HPDE6-E6E7 (cell line): ENCODE data around the gene INO80C.

Experiments
- DNase-seq: peaks from one replicate; pipeline ENCODE4 v3.0.0; 2011; ENCODE audit warnings: missing footprints; ENCODE audit errors: extremely low spot score

INO80C gene

GRCh38 chr18:35513181-35513936, 15.6 kb upstream of the INO80C start:
- DNase-seq: peak; percentile 65

DNA sequence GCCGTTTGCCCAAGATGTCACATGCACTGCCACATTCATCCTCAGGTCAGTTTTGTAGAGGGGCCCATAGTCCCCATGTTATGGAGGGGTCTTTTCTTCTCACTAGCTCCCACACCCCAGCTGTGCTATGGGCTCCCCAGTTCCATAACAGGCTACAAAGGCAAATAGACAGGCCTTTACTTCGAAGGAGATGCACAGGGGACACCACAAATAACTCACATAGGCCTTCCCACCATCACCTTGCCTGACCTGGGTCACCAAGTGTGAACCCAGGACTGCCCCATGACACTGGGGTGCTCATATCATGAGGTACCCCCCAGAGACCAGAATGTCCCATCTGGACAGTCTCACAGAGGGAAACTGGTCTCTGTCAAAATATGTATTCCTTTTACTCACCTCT, 15.0 kb upstream of the INO80C start:
- DNase-seq: no peak

GRCh38 chr18:35511833-35512232, 14.1 kb upstream of the INO80C start:
- DNase-seq: no peak

DNA sequence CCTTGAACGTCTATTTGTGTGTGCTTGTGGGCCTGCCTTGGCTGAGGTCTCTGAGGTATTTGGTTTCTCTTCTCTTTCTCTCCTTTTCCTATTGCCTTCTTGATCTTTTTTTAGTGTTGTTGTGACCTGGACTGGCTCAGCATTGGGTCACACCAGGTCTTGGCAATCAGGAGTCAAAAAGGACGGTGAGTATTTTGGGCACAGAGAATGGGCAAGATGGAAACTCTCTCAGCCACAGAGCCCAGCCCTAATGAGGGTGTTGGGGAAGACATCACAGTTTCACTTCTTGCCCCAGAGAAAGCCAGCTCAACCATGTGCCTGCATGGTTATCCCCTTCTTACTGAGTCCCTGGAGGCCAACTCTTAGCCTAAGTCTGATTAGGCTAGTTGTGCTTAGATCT, 13.7 kb upstream of the INO80C start:
- DNase-seq: no peak

- no peak for DNase-seq
Measured at GRCh38 chr18:35510076-35510651, 12.4 kb upstream of the INO80C start.

DNA sequence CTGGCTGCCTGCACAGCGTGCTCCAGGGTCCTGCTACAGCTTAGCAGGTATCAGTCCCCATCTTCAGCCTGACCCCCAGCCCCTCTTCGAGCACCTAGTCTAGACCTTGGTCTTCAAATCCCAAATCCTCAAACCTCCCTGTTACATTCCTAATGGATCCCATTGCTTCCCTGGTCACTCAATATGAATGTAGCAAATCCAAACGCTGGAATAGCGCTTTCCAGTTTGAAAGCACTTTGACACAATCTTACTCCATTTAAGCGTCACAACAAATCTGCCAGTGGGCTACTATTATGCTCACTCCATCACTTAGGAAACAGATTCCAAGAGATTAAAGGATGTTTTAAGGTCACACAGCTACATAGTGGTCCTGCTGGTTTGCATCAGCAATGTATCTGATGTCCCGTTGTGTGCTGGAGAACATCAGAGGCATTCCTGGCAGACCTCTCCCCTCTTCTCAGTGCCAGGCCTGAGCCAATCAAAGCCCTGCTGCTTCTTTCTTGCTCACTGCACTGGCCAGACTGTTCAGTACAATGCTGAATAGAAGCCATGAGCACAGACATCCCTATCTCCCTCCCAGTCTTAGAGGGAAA, 11.1 kb upstream of the INO80C start:
- no peak for DNase-seq

- no peak for DNase-seq
Measured at GRCh38 chr18:35508030-35508429, 10.3 kb upstream of the INO80C start.

DNA sequence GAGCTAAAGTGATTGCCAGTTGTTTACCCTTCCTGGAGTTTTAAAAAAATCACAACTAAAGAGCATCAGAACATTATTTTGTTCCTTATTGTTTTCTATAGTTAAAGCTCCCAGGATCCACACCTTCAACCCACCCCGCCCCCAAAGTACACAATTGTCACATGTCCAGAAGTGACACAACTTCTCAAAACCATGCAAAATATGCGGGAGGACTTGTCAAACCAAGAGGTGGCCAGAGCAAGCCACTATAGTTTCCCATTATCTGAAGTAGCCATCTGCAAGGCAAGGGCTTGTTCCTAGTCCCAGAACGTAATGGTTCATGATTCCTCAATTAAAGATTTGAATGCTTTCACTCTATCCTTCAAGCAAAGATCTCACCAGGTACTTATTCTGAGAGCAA, 9.9 kb upstream of the INO80C start:
- DNase-seq: no peak

GRCh38 chr18:35507192-35507591, 9.4 kb upstream of the INO80C start:
- DNase-seq: no peak

GRCh38 chr18:35506024-35506712, 8.4 kb upstream of the INO80C start:
- DNase-seq: no peak

DNA sequence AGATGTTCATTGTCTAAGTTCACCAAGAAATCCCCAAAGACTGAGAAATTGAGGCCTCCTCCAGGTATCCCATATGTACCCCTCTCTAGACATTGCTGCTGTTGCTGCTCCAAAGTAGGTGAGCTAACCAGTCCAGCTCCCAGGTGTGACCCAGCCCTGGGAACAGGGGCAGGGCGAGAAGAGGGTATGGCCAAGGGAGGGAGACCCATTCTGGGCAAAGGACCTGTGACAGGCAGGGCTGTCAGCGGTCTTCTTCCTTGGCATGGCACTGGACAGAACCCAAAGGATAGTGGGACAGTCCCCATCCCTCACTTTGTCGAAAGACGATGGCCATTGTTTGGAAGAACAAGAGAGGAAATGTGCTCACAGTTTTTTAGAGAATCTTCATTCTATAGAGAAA, 7.2 kb upstream of the INO80C start:
- no peak for DNase-seq

DNA sequence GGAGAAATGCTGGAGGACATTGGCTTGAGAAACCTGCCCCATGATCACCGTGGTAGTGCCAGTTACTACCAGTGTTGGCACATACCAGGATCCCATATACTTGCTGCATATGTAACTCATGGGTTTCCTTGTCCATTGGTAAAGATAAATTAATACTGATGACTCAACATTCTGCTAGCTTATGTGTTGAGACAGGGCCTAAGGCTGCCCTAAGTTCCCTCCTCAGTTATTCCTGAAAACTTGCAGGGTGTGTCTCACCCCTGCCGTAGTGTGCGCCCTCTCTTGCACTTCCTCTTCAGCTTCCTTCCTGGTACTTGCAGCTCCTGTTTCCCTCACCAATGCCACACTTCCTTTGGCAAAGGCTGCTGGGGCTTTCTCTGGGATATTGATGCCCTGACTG, 4.3 kb upstream of the INO80C start:
- DNase-seq: peak; percentile 63

DNA sequence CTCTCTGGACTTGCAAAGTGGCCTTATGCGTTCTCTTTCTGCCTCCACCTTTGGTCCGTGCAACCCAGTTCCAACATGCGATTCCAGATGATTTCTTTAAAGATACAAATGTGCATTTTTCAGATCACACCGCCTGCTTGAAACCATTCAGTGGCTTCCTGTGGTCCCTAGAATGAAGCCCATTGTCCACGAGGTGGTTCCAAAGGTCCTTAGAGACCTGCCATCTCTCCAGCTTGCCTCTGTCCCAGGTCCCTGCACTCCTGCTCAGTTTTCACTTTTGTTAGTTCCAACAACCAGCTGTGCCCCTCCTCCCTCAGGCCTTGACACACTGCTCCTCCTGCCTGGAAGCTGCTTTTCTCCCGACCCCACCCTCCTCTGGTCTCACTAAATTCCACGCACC, 3.6 kb upstream of the INO80C start:
- DNase-seq: no peak

DNA sequence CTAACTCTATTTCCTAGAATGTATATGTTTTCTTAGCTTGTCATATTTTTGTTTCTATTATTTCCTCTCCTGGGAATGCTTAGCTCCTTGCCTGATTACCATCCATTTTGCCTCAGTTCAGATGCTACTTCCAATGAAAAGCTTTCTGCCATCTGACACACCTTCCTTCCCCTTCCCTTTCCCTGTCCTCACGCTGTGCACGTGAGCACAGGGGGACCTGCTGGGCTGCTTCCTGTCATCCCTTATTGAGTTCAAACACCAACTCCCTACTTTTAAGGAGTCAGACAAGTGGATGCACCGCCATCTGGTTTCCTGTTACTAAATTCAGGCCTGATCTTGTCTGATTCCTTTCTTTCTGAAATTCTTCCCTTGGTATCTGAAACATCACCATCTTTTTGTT, 2.4 kb upstream of the INO80C start:
- DNase-seq: no peak

GRCh38 chr18:35497027-35497369, 762 bp downstream of the INO80C start:
- no peak for DNase-seq

DNA sequence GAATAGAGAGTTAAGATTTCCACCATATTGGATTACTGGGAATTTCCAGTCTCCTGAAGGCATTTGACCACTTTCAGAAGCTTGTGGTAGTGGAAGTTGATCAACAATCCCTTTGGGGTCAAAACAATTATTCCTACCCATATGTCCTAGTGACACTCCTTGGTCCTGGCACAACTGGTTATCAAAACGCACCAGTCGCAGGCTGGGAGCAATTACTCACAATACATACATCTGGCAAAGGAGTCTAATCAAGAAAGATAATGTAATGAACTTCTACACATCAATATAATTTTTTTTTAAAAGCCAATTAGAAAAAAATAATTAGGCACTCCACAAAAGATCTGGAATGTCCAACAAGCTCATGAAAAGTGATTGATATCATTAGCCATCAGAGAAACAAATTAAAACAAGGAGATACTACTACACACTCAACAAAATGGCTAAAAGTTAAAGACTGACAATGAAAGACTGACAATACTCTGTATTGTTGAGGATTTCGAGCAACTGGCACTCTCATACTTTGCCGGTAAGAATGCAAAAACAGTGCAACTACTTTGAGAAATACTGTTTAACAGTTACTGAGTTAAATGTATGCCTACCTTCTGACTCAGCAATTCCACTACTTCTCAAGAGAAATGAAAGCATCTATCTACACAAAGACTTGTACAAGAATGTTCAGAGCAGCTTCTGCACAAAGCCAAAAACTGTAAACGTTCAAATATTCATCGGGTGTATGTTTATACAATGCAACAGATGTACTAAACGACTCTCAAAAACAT, 2.0 kb downstream of the INO80C start:
- no peak for DNase-seq

- DNase-seq: no peak
Measured at GRCh38 chr18:35494251-35495220, 3.2 kb downstream of the INO80C start.

GRCh38 chr18:35491700-35492077, 6.1 kb downstream of the INO80C start:
- no peak for DNase-seq

DNA sequence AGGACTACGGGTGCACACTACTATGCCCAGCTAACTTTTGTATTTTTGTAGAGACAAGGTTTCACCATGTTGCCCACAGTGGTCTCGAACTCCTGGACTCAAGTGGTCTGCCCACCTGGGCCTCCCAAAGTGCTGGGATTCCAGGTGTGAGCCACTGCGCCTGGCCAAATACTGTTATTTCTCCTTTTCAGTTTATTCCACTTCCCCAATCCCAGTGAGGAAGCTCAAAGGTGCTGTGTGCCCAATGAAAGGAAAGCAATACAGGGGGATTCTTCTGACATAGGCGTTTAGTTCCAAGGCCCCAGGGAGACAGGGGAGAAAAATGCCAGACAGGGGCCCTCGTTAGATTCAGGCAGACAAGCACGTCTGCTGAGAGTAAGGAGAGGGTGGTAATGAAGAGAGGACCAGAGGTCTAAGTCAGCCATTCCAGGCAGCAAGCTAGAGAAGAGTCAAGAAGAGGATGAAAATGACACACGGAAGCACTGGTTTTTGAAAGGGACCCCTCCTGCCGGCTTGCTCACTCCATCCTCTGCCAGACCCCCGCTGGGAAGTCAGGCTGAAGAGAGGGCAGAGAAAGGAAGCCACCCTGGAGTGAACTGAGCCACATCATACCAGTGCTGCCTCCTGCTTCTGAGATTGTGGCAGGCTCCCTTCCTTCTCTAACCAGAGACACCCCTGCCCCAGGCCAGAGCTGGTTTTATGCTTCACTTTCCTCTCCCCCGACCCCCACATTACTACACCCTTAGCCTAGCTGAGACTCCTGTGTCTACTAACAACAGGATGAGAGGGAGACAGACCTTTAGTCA, 6.7 kb downstream of the INO80C start:
- no peak for DNase-seq

DNA sequence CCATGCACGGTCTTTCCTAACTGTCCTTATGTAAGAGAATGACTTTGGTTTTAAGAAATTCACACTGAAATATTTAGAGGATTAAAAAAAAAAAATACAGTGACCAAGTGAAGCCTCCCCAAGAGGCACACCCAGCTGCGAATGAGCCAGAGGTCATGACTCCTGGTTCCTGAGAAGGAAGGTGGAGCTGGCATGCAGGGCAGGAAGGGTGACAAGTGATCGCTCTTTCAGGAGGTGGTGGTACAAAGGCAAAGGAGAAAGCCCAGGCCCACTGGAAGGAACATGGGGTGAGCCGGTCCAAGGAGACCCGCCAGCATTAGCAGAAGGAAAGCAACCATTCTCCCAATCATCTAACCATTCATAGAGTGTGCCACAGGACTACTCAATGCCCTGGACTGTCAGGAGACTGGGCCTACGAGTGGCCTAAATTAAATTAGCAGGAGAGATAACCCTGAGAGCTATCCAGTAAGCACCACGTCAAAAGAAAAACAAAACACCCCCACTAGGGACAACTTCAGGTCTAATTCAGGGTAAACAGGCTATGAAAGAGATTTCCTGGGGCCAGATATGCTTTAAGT, 7.8 kb downstream of the INO80C start:
- no peak for DNase-seq
